Calu3 (cell line): Measurements from ENCODE around the gene CACNA1C. TPM values are rescaled to one million over a fixed set of nuclear protein-coding genes. Genes with fewer than 3 reads are reported as not detected.

Experiments
- BruUV-seq: library from RNA; stranded (reverse); fragments of 400-500 nt; replicated peaks from 2 replicates; lab custom pipeline; 2021; lab: Mats Ljungman, UMichigan
- CTCF ChIA-PET: fragments of 300-600 bp; sonication (Branson Sonifier 250); formaldehyde crosslinking; loops from one replicate; lab custom pipeline; 2022; ENCODE audit warnings: antibody characterized with exemption; lab: Charles Lee
- DNase-seq: peaks from one replicate; pipeline ENCODE4 v3.0.0; 2022
- H3K27ac Mint-ChIP-seq: one replicate; pipeline ENCODE4 v1.8.0; 2022; ENCODE audit warnings: mixed read lengths; ENCODE audit not compliant: unreplicated experiment
- H3K27me3 Mint-ChIP-seq: one replicate; pipeline ENCODE4 v1.8.0; 2022; ENCODE audit warnings: mixed read lengths; ENCODE audit not compliant: unreplicated experiment
- H3K36me3 Mint-ChIP-seq: one replicate; pipeline ENCODE4 v1.8.0; 2022; ENCODE audit warnings: mild to moderate bottlenecking, moderate library complexity, mixed read lengths; ENCODE audit not compliant: insufficient read depth, unreplicated experiment
- H3K4me1 Mint-ChIP-seq: one replicate; pipeline ENCODE4 v1.8.0; 2022; ENCODE audit warnings: mild to moderate bottlenecking, low read depth, mixed read lengths; ENCODE audit not compliant: unreplicated experiment
- H3K4me3 Mint-ChIP-seq: one replicate; pipeline ENCODE4 v1.8.0; 2022; ENCODE audit warnings: mild to moderate bottlenecking, low read depth, moderate library complexity, mixed read lengths; ENCODE audit not compliant: unreplicated experiment
- H3K9me3 Mint-ChIP-seq: one replicate; pipeline ENCODE4 v1.8.0; 2022; ENCODE audit warnings: low read depth, mixed read lengths; ENCODE audit not compliant: unreplicated experiment
- intact Hi-C: fragments of 100-400 bp; cut with micrococcal nuclease; formaldehyde crosslinking; loops from one replicate; pipeline ENCODE4 v1.10.0; 2022; ENCODE audit not compliant: unreplicated experiment
- total RNA-seq: library from RNA; stranded (reverse); gene quantifications from 2 replicates; pipeline ENCODE4 v1.2.3, GENCODE V29; 2022
- TF ChIP-seq, protein P1 (sequence below): fragments of 200-600 bp; IDR thresholded peaks from one replicate; pipeline ENCODE4 v1.8.0; 2022; ENCODE audit warnings: antibody characterized with exemption; ENCODE audit not compliant: unreplicated experiment

Gene CACNA1C
- total RNA-seq, 1 experiment from 2014 or later = not detected

DNA sequence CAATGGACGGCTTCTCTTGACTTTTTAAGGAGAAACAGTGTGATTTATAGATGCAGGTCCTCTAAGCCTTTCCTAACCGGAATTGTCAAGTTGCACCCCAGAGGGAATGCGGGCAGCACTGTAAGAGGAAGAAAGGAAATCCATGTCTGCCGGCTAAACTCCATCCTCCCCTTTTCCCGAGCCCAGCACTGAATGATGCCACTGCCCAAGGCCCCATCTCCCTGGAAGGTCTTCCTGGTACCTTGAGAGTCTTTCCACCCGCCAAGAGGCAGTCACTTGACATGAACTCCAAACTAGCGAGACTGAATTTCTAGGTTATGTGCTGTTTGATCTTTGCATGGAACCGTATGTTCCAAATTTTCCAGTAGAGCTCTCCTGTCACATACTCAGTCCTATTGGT, 428.6 kb downstream of the CACNA1C start:
- Mint-ChIP-seq H3K36me3 (no peaks in the 10 kb centered on the region), H3K27ac (no peak overlapping the region), H3K9me3 (no peaks in the 10 kb centered on the region), H3K27me3 (no peaks in the 10 kb centered on the region), H3K4me3 (no peak overlapping the region), H3K4me1 (no peaks in the 10 kb centered on the region)
- BruUV-seq = no TSS peak
- TF ChIP-seq, protein P1, sequence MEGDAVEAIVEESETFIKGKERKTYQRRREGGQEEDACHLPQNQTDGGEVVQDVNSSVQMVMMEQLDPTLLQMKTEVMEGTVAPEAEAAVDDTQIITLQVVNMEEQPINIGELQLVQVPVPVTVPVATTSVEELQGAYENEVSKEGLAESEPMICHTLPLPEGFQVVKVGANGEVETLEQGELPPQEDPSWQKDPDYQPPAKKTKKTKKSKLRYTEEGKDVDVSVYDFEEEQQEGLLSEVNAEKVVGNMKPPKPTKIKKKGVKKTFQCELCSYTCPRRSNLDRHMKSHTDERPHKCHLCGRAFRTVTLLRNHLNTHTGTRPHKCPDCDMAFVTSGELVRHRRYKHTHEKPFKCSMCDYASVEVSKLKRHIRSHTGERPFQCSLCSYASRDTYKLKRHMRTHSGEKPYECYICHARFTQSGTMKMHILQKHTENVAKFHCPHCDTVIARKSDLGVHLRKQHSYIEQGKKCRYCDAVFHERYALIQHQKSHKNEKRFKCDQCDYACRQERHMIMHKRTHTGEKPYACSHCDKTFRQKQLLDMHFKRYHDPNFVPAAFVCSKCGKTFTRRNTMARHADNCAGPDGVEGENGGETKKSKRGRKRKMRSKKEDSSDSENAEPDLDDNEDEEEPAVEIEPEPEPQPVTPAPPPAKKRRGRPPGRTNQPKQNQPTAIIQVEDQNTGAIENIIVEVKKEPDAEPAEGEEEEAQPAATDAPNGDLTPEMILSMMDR = no peak
- CTCF ChIA-PET = no interaction called here
- DNase-seq = no peak
- intact Hi-C loops = no loop called here

DNA sequence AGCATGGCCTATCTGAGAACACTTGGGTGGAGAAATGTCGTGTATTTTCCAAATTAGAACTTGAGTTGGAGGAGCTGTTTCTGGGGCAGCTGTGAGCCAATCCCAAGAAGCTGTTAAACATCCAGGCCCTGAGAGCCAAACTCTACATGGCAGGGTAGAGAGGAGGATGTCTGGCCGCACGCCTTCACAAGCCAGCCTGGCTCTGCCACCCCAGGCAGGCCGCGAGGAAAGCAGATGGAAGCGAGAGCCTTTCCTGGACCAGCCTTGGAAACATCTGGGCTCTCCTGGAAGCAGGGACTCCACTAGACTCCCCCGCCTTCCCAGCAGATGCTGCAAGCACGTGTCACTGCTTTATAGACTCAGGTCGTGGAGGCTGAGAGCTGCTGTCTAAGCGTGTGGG, 429.2 kb downstream of the CACNA1C start:
- no peak for DNase-seq
- no peaks in the 10 kb centered on the region for H3K4me1 Mint-ChIP-seq
- no peak overlapping the region for H3K27ac Mint-ChIP-seq
- no peak overlapping the region for H3K4me3 Mint-ChIP-seq
- BruUV-seq = no TSS peak
- intact Hi-C loops = no loop called here
- TF ChIP-seq, protein P1 = no peak
- H3K27me3 Mint-ChIP-seq = no peaks in the 10 kb centered on the region
- CTCF ChIA-PET = no interaction called here
- H3K36me3 Mint-ChIP-seq = no peaks in the 10 kb centered on the region
- H3K9me3 Mint-ChIP-seq = no peaks in the 10 kb centered on the region

DNA sequence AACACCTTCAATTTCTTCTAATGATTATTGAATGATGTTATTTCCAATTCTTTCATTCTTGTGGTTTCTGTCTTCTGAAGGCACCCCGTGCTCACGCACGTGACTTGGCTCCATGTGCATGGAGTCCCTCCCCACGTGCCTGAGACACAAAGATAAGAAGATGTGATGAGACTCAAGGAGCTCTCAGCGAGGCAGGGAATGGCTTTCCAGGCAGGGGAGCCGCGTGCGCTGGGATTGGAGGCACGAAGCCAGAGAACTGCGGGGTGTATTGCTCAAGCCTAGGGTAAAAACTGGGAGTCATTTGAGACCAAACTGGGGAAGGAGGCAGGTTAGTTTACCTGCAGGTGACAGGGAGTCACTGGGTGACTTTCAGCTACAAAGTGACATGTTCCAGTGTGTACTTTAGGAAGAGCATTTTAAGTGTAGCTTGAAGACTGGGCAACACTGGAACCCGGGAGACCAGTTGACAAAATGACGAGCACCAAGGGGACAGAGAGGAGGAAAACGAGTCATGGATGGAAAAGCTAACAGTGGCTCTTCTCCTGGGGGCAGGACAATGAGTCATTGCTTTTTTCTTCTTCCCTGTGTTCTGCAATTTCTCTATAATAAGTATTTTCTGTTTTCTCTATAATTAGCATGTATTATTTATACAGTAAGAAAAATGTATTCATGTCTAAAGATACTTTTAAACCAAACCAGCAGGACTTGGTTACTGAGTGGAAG, 430.3 kb downstream of the CACNA1C start:
- no peaks in the 10 kb centered on the region for H3K9me3 Mint-ChIP-seq
- intact Hi-C loops = no loop called here
- no peak overlapping the region for H3K4me3 Mint-ChIP-seq
- H3K27ac Mint-ChIP-seq = no peak overlapping the region
- no peak for DNase-seq
- no peaks in the 10 kb centered on the region for H3K36me3 Mint-ChIP-seq
- no peaks in the 10 kb centered on the region for H3K4me1 Mint-ChIP-seq
- no peaks in the 10 kb centered on the region for H3K27me3 Mint-ChIP-seq
- CTCF ChIA-PET = no interaction called here
- TF ChIP-seq, protein P1 = no peak
- BruUV-seq = no TSS peak

DNA sequence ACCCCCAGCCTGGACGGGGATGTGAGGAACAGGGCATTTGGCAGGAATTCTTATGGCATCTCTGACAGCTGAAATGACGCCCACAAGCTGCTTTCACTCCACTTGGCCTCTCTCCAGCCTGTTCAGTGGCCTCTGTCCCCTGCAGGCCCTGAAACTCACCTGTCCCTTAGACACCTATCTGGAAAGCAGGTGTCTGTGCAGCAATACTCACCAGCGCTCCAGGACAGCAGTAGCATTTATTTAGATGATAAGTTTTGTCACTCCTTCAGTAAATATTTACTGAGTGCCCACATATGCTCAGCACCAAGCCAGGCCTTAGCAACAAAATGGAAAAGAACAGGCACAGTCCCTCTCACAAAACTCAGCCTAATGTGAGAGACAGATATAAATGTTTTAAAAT, 430.9 kb downstream of the CACNA1C start:
- Mint-ChIP-seq H3K4me1 (no peaks in the 10 kb centered on the region), H3K36me3 (no peaks in the 10 kb centered on the region), H3K27me3 (no peaks in the 10 kb centered on the region), H3K9me3 (no peaks in the 10 kb centered on the region), H3K4me3 (no peak overlapping the region), H3K27ac (no peak overlapping the region)
- TF ChIP-seq, protein P1 = no peak
- BruUV-seq = no TSS peak
- CTCF ChIA-PET = no interaction called here
- intact Hi-C loops = no loop called here
- DNase-seq = no peak
